Measurements from ENCODE around the gene OCA2. TPM values are rescaled to one million over a fixed set of nuclear protein-coding genes. Genes with fewer than 3 reads are reported as not detected.

The OCA2 gene
- total and polyA plus RNA-seq, 2 experiments from 2014 or later = 0.49 to 0.63 TPM

- Histone ChIP-seq H3K36me3 (no peaks in the 10 kb centered on the region), H3K4me1 (ENCODE audit: low read depth) (no peaks in the 10 kb centered on the region), H3K27ac (no peak overlapping the region), H3K9me3 (ENCODE audit: low read depth) (no peaks in the 10 kb centered on the region), H3K4me3 (no peak overlapping the region), H3K27me3 (no peaks in the 10 kb centered on the region)
- DNase-seq (ENCODE audit: low read depth in 1 of 2, low spot score in 1 of 2) = no peak
- no peak for TF ChIP-seq CTCF (IDR thresholded peaks at IDR 0.05; ENCODE audit: low read depth, low read length)
Measured at GRCh38 chr15:28004143-28005003, 94.7 kb downstream of the OCA2 start.

GRCh38 chr15:28003302-28004037, 95.6 kb downstream of the OCA2 start:
- no peaks in the 10 kb centered on the region for H3K27me3 ChIP-seq
- DNase-seq (ENCODE audit: low read depth in 1 of 2, low spot score in 1 of 2) = no peak

GRCh38 chr15:28002867-28003266, 96.2 kb downstream of the OCA2 start:
- Histone ChIP-seq H3K4me1 (ENCODE audit: low read depth) (no peaks in the 10 kb centered on the region), H3K27ac (no peak overlapping the region), H3K9me3 (ENCODE audit: low read depth) (no peaks in the 10 kb centered on the region), H3K27me3 (no peaks in the 10 kb centered on the region), H3K36me3 (no peaks in the 10 kb centered on the region), H3K4me3 (no peak overlapping the region)
- TF ChIP-seq CTCF (IDR thresholded peaks at IDR 0.05; ENCODE audit: low read depth, low read length) = no peak
- DNase-seq (ENCODE audit: low read depth in 1 of 2, low spot score in 1 of 2) = no peak

More at GRCh38 chr15:28003302-28004037, 95.6 kb downstream of the OCA2 start:
- no peak for TF ChIP-seq CTCF (IDR thresholded peaks at IDR 0.05; ENCODE audit: low read depth, low read length)
- no peaks in the 10 kb centered on the region for H3K9me3 ChIP-seq (ENCODE audit: low read depth)
- no peaks in the 10 kb centered on the region for H3K4me1 ChIP-seq (ENCODE audit: low read depth)
- no peaks in the 10 kb centered on the region for H3K36me3 ChIP-seq
- H3K27ac ChIP-seq = no peak overlapping the region
- H3K4me3 ChIP-seq = no peak overlapping the region

- no peaks in the 10 kb centered on the region for H3K27me3 ChIP-seq
- no peak overlapping the region for H3K27ac ChIP-seq
- H3K36me3 ChIP-seq = no peaks in the 10 kb centered on the region
- no peaks in the 10 kb centered on the region for H3K9me3 ChIP-seq (ENCODE audit: low read depth)
- DNase-seq (ENCODE audit: low read depth in 1 of 2, low spot score in 1 of 2) = no peak
- H3K4me3 ChIP-seq = no peak overlapping the region
- no peak for TF ChIP-seq CTCF (IDR thresholded peaks at IDR 0.05; ENCODE audit: low read depth, low read length)
- H3K4me1 ChIP-seq (ENCODE audit: low read depth) = no peaks in the 10 kb centered on the region
Measured at GRCh38 chr15:28002136-28002861, 96.8 kb downstream of the OCA2 start.

- no peaks in the 10 kb centered on the region for H3K9me3 ChIP-seq (ENCODE audit: low read depth)
- no peak overlapping the region for H3K27ac ChIP-seq
- DNase-seq (ENCODE audit: low read depth in 1 of 2, low spot score in 1 of 2) = no peak
- H3K36me3 ChIP-seq = no peaks in the 10 kb centered on the region
- no peaks in the 10 kb centered on the region for H3K27me3 ChIP-seq
- TF ChIP-seq CTCF (IDR thresholded peaks at IDR 0.05; ENCODE audit: low read depth, low read length) = no peak
- no peaks in the 10 kb centered on the region for H3K4me1 ChIP-seq (ENCODE audit: low read depth)
- no peak overlapping the region for H3K4me3 ChIP-seq
Measured at GRCh38 chr15:28001641-28002040, 97.5 kb downstream of the OCA2 start.

All from cardiac muscle cell (in vitro differentiated cells and primary cell).